Skin of body (tissue), 2 donors: ENCODE measurements around the gene PI16. TPM values are rescaled to one million over a fixed set of nuclear protein-coding genes. Genes with fewer than 3 reads are reported as not detected.
"Not testable (repeated sequence)": the region's sequence is repeated elsewhere in the genome, so short reads cannot be mapped to it uniquely, and the experiment has no call there.

Experiments used
- DNase-seq: peaks from one replicate; lab custom pipeline; 2025; lab: John Stamatoyannopoulos, UW
- total RNA-seq: library from RNA; depleted of rRNA; stranded (reverse); fragments of >200 nt; gene quantifications from one replicate; pipeline ENCODE4 v1.2.3, GENCODE V29; 2014

The PI16 gene
- total RNA-seq, 1 donor from 2014 or later = 10.1 TPM

GRCh38 chr6:36928547-36928918, 26.0 kb upstream of the PI16 start:
- DNase-seq = no peak

- DNase-seq = no peak
Measured at GRCh38 chr6:36929152-36929551, 25.4 kb upstream of the PI16 start.

DNA sequence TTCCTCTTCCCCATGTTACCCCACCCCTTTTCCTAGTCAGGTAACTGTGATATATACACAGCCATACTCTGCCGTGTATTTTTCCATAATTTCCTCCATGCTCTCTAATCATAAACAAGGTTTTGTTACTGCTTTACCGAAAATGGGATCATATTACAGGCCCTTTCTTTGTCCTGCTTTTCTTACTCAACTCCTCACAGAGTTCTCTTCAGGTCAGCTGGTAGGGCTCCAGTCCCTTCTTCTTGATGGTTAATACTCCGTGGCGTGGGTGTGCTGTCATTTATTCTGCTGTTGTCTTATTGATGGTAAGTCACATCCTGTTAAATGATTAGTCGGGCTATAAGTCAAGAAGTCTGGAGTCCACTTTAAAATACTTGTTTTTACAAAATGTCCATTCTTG, 24.9 kb upstream of the PI16 start:
- no peak for DNase-seq

DNA sequence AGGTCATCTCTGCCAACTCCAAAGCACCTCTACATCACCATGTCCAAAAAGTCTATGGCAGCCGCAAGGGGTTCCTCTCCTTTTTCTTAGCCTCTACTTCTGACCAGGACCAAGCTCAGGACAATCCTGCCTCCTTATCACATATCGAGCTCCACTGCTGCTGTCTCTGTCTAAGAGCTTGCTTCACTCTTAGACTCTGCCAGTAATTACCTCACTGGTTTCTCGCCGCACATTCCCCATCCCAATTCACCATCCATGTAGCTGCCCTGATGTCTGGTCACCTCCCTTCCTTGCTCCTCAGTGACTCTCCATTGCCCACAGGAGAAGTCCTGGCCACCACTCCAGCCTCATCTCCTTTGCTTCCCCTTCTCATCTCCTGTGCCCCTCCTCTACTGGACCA, 24.1 kb upstream of the PI16 start:
- DNase-seq = no peak

DNA sequence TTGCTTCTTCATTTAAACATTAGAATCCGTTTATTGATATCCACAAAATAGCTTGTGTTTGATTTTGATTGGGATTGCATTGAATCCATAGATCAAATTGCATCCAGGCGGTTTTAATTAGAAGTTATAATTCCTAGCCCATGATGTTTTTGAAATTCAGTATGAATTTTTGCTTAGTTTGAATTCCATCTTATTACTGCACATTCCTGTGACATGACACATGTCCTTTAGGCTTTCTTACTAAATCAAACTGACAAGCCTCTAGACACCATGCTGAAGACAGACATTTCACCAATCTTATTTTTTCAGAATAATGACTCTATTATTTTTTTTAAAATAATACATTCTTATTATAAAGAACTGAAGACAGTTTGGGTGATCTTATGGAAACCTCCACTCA, 21.4 kb upstream of the PI16 start:
- DNase-seq = peak; percentile 76

GRCh38 chr6:36933519-36933918, 21.0 kb upstream of the PI16 start:
- DNase-seq = no peak

GRCh38 chr6:36934901-36935300, 19.6 kb upstream of the PI16 start:
- no peak for DNase-seq

- no peak for DNase-seq
Measured at GRCh38 chr6:36936824-36937223, 17.7 kb upstream of the PI16 start.

- no peak for DNase-seq
Measured at GRCh38 chr6:36937896-36938295, 16.6 kb upstream of the PI16 start.

GRCh38 chr6:36938536-36938935, 16.0 kb upstream of the PI16 start:
- DNase-seq = no peak

- not testable (repeated sequence) for DNase-seq
Measured at GRCh38 chr6:36939005-36939404, 15.5 kb upstream of the PI16 start.

- no peak for DNase-seq
Measured at GRCh38 chr6:36940027-36940426, 14.5 kb upstream of the PI16 start.

- DNase-seq = not testable (repeated sequence)
Measured at GRCh38 chr6:36941561-36941960, 13.0 kb upstream of the PI16 start.

- not testable (repeated sequence) for DNase-seq
Measured at GRCh38 chr6:36942329-36942728, 12.2 kb upstream of the PI16 start.

GRCh38 chr6:36944650-36945049, 9.9 kb upstream of the PI16 start:
- DNase-seq = no peak

GRCh38 chr6:36945301-36945700, 9.2 kb upstream of the PI16 start:
- no peak for DNase-seq

- no peak for DNase-seq
Measured at GRCh38 chr6:36946526-36946925, 8.0 kb upstream of the PI16 start.

DNA sequence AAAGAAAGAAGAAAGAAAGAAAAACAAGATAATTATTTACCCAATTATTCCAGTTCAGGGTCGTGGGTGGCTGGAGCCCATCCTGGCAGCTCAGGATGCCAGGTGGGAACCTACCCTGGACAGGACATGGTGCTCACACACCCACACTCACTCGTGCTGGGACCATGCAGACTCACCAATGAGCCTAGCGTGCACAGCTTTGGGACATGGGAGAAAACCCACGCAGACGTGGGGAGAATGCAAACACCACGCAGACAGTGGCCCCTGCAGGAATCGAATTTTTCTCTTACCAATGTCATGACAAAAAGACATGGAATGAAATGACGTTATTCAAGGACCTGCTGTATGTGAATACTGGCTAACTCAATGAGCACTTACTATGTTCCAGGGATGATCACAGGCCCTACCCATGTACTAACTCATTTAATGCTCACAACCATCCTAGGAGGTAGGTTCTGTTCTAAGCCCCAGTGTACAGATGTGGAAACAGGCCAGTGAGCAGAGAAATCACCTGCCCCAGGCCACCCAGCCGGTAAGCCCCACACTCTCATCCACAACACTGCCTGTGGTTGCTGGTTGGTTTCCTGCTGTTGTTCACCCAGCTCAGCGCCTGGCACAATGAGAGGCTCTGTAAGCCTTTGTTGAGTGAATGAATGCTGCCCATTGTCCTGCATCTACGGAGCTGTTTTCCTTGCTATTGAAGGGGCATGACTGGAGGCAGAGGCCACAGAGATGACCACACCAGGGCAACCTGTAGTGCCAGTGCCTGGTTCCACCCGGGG, 6.8 kb upstream of the PI16 start:
- DNase-seq = no peak

DNA sequence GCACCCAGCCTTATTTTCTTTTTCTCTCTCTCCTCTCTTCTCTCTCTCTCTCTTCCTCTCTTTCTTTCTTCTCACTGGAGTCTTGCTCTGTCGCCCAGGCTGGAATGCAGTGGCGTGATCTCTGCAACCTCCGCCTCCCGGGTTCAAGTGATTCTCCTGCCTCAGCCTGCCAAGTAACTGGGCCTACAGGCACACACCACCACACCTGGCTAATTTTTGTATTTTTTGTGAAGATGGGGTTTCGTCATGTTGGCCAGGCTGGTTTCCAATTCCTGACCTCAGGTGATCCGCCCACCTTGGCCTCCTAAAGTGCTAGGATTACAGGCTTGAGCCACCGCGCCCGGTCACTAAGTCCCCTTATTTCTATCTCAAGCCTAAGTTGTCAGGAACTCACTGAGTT, 5.5 kb upstream of the PI16 start:
- not testable (repeated sequence) for DNase-seq

- DNase-seq = no peak
Measured at GRCh38 chr6:36949636-36950035, 4.9 kb upstream of the PI16 start.

GRCh38 chr6:36953931-36954261, 642 bp upstream of the PI16 start:
- DNase-seq = no peak

DNA sequence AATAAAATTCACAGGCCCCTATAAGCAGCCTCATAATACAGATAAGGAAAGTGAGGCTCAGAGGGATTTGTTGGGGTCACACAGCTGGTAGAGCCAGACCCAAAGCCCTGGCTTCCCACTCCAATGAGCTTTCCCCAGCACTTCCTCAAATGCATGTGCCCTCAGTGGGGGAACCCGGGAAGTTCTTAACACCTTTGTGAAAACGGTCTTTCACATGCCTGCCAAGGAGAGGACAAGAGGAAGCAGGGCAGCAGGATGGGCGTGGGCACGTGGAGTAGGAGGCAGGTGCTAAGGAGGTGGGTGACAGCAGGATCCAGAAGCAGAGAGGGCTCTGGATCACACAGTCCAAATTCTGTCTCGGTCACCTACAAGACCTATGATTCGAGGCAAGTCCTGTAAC, 598 bp downstream of the PI16 start:
- no peak for DNase-seq

DNA sequence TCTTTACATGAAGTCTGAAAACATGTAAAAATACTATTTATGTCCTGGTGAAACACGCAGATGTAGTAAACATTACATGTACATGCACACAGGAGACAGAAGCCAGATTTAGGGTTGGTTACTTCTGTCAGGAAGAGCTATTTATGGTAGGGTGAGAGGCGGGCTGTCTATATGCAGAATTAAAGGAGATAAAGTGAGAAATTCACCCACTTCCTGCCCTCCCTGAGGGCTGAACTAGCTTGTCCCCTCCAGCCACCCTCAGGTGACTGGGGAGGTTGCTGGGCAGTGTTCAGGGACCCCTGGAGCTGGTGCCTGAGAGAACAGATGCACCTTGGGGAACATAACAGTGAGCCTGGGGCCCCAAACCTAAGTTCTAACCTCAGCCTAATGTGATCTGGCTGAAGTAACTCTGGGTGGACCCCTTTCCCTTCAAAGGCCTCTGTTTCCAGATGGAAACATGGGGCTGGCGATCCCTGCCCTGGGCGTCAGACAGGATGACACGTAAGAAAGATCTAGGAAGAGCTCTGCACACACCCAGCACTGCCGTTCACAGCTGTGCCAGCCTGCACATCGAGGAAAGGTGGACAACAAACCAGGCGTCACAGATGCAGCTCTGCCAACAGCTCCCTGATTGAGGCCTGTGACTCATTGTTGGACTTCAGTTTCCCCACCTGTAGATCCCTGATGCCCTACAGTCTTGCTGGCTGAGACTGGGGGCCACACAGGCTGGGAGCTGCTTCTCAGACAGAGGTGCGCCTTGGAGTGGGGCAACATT, 1.3 kb downstream of the PI16 start:
- peak; percentile 24 for DNase-seq
